Cortex of kidney (tissue), 1 donor: ENCODE data around the gene PSKH1.

ENCODE experiments used
- DNase-seq: peaks from one replicate; lab custom pipeline; 2025; lab: John Stamatoyannopoulos, UW

The PSKH1 gene

DNA sequence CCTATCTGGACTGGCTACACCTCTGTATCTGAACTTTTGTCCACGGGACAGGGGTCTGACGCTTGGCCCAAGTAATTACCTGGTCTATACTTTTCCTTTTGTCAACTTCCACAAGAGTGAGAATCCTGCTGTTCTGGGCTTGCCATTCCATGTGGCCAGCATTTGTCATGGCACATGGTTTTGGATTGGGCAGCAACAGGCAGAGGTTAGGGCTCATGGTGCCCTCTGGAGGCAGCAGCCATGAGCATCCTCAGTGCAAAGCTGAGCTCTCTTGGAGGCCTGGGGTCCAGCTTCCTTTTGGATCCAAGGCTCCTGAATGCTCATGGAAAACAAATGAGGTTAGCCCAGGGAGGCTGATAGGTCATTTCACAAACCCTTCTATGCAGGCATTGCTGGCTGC is 27.7 kb upstream of the PSKH1 start:
- no peak for DNase-seq

DNA sequence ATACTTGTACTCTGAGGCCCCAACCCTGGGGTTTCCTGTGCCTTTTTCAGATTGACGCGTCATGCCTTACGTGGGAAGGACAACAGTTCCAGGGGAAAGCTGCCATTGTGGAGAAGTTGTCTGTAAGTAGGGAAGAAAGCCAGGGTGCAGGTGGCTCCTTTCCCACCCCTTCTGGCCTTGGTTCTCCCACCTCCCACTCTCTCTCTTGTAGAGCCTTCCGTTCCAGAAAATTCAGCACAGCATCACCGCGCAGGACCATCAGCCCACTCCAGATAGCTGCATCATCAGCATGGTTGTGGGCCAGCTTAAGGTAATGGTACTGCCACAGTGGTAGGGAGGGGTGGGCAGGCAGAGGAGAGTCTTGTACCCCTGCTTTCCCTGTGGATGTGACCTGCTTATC is 24.8 kb upstream of the PSKH1 start:
- DNase-seq, result no peak

DNA sequence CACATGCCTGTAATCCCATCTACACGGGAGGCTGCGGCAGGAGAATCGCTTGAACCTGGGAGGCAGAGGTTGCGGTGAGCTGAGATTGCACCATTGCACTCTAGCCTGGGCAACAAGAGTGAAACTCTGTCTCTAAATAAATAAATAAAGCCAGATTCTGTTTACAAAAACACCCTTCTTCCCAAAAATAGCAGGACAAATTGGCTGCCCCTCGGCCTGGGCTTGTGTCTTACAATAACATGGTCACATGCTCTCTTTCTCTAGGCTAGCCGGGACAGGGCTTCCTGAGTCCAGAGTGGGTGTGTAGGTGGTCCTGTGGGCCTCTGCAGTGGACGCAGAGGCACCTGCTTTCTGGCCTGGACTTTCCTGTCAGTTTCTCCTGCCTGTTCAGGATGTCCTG is 23.4 kb upstream of the PSKH1 start:
- no peak for DNase-seq

DNA sequence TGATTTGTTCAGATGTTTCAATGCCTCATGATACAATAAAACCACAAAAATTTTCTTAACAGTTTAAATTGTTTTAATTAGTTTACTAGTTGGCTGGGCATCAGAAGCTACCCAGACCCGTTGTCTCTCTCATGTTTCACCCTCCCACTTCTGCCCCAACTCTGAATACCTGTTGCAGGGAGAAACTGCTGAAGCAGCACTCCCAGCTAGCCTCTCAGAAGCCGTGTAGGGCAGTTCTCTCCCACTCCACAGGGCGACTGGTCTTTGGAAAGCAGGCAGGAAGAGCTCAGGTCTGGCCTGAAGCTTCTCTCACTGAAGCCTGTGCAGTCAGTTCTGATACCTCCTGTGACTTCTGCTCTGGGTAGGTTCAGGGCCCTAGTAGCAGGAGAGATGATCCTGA is 21.8 kb upstream of the PSKH1 start:
- DNase-seq, result no peak

DNA sequence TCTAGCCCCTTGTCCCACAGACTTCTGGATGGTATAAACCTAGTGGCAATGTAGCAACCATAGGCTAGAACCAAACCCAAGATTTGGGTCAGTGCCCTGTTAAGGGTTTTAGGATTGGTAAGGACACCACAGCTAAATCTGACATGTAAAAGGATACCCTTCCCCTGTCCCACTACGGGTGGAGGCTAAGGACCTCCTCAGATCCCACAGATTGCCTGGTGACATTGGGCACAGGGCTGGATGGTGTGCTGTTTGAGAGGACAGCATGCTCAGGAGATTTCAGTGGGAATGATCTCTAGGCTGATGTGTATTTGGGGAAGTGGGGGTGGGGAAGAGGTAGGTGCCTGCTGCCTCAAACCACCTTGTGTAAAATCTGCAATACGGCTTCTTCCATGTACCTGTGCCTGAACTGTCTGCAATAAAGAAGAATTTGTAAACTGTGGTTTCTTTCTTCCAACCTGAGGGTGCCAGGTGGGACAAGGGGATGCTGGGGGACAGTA is 20.9 kb upstream of the PSKH1 start:
- DNase-seq, result no peak

DNA sequence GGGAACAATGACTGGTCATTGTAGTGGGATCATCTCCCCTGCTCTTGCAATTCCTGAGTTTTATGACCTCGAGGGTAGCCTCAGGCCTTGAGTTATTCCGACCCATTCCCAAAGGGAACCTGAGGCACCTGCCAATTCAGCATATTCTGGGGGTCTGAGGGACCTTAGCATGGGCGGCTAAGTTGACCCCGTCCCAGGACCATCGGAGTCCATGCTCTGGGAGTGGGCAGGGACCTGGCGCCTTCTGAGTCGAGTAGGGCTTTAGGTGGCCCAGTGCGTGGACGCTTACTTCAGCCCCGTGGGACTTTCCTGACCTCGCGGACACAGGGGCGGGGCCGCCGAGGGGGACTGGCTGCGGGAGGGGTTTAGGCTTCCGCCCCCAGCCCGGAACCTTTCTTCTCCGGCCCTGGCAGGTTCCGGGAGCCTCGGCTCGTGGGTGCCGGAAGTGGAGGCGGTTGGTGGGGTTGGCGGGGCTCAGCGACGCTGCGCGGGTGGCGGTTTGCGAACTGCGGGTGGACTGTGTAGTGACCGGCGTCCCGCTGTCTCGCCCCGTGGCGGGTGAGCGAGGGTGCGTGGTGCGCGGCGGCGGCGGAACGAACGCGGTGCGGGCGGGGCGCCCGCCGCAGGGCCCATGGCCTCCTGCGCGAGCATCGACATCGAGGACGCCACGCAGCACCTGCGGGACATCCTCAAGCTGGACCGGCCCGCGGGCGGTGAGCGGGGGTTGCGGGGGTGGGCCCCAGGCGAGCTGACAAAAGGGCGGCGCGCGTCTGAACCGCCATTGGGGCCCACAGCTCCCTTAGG is 20.2 kb upstream of the PSKH1 start, which contains the start of gene EDC4:
TSS of gene EDC4 (plus strand) at position 422 of the 804 bp plus-strand sequence. CDS start at position 632, 210 bp downstream.
- DNase-seq, result peak; percentile 25

DNA sequence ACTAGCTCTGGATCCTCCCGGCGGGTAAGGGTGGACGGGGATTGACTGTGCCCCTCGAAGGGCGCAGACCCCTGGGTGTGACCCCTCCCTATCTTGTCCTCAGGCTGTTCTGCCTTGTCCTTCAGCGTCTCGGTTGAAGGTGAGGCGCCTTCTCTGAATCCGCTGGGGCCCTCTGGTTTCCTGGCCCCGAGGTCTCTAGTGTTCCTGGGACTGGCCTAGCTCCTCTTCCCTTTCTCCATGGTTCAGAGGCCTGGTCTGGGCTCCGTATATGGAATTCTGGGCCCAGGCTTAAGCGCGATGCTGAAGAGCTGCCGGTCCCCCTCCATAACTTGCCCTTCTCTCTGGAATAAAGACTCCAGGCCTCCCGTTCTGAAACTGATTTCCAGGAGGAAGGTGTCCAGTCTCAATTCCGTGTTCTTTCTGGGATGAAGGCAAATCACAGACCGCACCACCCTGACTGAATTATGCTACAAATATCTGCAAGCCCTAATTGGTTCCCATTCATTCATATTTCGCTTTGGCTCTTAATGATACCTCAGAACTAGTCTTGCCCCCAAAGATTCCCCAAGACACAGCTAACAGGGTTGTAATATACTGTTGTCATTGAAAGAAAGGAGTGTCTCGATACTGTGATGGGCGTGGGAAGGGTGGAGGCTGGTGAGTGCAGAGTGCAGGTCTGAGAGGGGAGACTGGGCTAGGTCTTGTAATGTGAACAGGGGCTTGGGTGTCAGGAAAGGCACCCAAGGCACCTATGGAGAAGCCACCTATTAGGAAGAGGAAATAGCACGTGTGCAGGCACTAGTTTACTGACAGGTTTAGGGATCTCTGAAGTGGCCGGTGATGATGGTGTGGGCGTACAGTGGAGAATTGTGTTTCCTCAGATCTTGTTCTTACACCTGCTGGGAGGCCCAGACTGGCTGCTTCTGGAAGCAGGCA is 19.4 kb upstream of the PSKH1 start:
- no peak for DNase-seq

DNA sequence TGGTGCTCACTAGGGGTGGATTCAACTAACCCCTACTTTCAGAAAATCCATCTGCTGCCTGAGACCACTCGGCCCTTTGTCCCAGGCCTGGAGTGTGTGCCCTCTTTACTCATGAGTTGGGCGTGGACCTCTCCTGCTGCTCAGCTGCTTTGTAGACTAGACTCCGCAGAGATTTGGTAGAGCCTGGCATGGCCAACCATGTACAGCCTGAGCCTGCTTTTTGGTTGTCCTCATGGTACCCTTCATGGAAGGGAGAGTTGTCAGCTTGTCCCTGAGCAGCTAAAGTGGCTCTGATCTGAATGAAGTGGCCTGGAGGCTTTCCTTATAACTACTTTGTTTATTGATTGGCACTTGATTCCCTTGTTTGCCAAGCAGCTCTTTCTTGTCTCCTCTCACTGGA is 18.7 kb upstream of the PSKH1 start:
- no peak for DNase-seq

DNA sequence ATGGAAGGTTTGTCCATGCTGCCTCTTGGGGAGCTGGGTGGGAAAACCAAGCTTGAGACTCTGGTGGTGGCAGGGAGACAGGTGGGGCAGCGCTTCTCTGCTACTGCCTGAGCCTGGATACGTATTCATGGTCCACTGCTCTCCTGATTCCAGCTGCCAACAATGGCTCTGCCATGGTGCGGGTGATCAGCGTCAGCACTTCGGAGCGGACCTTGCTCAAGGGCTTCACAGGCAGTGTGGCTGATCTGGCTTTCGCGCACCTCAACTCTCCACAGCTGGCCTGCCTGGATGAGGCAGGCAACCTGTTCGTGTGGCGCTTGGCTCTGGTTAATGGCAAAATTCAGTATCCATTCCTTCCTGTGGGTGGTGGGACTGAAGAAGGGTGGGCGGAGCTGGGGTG is 16.0 kb upstream of the PSKH1 start:
- no peak for DNase-seq

DNA sequence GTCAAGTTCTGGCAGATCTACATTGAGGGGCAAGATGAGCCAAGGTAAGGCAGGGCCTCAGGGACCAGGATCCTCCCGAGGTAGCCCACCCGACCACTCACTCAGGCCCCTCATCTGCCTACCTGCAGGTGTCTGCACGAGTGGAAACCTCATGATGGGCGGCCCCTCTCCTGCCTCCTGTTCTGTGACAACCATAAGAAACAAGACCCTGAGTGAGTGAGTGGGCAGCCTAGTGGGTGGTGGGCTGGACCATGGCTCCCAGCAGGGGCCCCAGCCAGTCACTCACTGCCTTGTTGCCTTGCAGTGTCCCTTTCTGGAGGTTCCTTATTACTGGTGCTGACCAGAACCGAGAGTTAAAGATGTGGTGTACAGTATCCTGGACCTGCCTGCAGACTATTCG is 14.8 kb upstream of the PSKH1 start:
- no peak for DNase-seq

DNA sequence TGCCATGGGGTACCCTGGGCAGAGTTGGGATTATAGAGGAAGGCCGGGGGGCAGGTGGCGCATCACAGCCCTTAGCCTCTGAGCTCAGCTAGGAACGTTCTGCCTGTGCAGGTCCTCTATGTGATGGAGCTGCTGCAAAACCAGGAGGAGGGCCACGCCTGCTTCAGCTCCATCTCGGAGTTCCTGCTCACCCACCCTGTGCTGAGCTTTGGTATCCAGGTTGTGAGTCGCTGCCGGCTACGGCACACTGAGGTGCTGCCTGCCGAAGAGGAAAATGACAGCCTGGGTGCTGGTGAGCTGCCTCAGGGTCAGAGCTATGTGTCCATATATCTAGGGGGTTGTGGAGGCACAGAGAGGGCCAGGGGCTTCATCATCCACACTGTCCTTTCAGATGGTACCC is 14.2 kb upstream of the PSKH1 start:
- DNase-seq, result no peak

DNA sequence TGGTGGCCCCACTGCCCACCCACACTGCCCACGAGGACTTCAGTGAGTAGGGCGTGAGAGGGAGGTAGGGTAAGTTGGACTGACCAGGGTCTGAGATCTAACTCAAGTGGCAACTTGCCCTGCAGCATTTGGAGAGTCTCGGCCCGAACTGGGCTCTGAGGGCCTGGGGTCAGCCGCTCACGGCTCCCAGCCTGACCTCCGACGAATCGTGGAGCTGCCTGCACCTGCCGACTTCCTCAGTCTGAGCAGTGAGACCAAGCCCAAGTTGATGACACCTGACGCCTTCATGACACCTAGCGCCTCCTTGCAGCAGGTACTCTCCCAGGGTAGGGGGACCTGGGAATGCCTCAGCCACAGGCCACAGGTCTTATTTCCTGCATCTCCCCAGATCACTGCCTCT is 13.6 kb upstream of the PSKH1 start:
- no peak for DNase-seq

DNA sequence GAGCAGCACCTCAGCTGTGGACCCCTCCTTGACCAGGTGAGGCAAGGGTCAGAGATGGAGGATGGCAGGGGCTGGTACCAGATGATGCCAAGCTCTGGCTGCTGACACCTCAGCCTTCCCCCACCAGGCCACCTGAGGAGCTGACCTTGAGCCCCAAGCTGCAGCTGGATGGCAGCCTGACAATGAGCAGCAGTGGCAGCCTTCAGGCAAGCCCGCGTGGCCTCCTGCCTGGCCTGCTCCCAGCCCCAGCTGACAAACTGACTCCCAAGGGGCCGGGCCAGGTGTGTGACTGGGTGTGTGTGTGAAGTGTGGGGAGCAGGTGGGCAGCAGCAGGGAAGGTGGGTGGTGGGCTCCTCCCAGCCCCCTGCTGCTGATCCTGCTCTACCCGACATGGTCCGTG is 13.1 kb upstream of the PSKH1 start:
- no peak for DNase-seq

DNA sequence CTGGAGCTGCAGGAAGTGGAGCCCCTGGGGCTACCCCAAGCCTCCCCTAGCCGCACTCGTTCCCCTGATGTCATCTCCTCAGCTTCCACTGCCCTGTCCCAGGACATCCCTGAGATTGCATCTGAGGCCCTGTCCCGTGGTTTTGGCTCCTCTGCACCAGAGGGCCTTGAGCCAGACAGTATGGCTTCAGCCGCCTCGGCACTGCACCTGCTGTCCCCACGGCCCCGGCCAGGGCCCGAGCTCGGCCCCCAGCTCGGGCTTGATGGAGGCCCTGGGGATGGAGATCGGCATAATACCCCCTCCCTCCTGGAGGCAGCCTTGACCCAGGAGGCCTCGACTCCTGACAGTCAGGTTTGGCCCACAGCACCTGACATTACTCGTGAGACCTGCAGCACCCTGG is 12.5 kb upstream of the PSKH1 start:
- DNase-seq, result no peak

DNA sequence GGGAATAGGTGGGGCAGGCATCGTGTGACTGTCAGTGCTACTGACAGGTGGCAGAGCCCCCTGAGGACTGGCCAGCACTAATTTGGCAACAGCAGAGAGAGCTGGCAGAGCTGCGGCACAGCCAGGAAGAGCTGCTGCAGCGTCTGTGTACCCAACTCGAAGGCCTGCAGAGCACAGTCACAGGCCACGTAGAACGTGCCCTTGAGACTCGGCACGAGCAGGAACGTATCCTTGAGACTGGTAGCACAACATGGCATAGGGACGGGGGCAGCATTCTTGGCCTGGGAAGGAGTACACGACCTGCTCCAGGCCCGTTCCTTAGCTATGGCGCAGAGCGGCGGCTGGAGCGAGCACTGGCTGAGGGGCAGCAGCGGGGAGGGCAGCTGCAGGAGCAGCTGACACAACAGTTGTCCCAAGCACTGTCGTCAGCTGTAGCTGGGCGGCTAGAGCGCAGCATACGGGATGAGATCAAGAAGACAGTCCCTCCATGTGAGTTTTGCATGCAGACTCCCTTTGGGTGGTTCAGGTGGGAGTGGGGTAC is 11.4 kb upstream of the PSKH1 start:
- DNase-seq, result no peak

DNA sequence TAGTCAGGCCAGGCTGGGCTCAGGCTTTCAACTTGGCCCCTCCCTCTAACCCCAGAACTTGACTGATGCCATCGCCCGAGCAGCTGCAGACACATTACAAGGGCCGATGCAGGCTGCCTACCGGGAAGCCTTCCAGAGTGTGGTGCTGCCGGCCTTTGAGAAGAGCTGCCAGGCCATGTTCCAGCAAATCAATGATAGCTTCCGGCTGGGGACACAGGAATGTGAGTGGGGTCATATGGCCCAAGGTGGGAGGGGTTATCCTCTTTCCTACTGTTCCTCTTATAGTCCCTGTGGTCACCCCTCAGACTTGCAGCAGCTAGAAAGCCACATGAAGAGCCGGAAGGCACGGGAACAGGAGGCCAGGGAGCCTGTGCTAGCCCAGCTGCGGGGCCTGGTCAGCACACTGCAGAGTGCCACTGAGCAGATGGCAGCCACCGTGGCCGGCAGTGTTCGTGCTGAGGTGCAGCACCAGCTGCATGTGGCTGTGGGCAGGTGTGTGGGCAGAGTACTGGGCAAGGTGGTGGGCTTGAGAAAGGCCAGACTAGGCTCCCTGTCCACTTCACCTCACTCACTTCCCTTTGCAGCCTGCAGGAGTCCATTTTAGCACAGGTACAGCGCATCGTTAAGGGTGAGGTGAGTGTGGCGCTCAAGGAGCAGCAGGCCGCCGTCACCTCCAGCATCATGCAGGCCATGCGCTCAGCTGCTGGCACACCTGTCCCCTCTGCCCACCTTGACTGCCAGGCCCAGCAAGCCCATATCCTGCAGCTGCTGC is 10.5 kb upstream of the PSKH1 start:
- DNase-seq, result no peak

DNA sequence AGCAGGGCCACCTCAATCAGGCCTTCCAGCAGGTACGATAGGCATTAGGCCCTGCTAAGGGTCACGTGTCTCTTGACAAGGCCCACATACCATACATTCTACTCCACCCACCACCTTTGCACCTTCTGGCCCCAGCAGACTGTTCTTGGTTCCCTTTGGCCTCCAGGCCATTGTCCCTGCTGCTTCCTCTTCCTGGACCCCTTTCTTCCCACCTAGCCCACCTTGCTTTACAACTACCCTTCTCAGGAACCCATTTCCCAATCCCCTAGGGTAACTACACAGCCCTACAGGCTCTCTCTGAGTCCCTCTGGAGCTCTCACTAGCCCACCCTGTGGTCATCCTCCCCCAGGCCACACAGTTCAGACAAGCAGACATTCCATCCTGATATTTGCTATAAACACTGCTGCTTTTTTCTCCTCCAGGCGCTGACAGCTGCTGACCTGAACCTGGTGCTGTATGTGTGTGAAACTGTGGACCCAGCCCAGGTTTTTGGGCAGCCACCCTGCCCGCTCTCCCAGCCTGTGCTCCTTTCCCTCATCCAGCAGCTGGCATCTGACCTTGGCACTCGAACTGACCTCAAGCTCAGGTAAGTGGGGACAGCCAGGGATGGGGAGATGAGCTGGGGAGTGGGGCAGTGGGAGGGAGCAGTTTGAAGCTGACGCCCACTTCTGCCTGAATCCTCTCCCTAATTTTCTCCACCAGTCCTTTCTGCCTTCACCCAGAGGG is 9.7 kb upstream of the PSKH1 start:
- DNase-seq, result no peak

DNA sequence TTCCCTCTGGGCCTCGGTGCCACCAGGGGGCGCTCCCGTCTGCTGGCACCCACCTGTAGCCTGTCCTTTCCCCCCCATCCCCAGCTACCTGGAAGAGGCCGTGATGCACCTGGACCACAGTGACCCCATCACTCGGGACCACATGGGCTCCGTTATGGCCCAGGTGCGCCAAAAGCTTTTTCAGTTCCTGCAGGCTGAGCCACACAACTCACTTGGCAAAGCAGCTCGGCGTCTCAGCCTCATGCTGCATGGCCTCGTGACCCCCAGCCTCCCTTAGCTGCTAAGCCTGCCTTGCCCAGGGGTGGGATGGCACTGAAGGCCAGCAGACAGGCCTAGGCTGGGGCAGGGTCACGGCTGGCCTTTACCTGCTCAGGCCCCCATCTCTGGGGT is 9.2 kb upstream of the PSKH1 start:
- DNase-seq, result no peak

DNA sequence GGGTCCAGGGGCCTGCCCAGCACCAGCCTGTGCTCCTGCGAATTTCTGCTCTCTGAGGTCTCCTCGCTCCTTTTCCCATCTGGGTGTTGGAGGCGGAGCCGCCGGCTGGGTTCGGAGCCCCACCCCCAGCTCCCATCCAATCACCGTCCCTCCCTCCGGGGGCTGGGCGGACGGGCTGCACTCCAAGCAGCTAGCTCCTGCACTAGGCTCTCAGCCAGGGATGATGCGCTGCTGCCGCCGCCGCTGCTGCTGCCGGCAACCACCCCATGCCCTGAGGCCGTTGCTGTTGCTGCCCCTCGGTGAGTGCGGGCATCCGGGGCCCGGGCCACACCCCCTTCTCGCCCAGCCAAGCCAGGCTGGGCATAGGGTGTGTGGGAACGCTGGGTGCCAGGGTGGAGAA is 8.4 kb upstream of the PSKH1 start, which contains the start of gene NRN1L:
TSS of gene NRN1L (plus strand) at position 202 of the 400 bp plus-strand sequence. CDS start at position 221, 19 bp downstream.
- DNase-seq, result peak; percentile 27

DNA sequence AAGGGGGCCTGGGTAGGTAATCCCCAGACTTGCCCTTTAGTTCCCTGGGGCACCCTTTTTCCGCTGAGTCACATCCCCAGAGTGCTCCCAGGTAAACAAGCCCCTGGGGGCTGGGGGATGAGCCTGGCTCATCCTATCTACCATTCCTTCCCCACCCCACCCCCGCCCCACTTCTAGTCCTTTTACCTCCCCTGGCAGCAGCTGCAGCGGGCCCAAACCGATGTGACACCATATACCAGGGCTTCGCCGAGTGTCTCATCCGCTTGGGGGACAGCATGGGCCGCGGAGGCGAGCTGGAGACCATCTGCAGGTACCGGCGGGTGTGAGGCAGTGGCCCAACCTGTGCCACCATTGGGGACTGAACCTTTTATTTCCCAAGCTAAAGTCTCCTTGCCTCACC is 7.5 kb upstream of the PSKH1 start:
- DNase-seq, result no peak

DNA sequence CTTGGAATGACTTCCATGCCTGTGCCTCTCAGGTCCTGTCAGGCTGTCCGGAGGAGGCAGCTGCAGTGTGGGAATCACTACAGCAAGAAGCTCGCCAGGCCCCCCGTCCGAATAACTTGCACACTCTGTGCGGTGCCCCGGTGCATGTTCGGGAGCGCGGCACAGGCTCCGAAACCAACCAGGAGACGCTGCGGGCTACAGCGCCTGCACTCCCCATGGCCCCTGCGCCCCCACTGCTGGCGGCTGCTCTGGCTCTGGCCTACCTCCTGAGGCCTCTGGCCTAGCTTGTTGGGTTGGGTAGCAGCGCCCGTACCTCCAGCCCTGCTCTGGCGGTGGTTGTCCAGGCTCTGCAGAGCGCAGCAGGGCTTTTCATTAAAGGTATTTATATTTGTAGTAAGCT is 7.1 kb upstream of the PSKH1 start:
- DNase-seq, result no peak
